Mucosa of descending colon (tissue), 3 donors: ENCODE data around the gene SERTAD3. TPM values are rescaled to one million over a fixed set of nuclear protein-coding genes. Genes with fewer than 3 reads are reported as not detected.

ENCODE experiments used
- ATAC-seq: fragments of 200-7000 bp; cut with Tn5 transposase; one replicate; pipeline ENCODE4 v1.9.1; 2020; ENCODE audit warnings: mild to moderate bottlenecking, moderate library complexity
- DNase-seq, 3 donors: peaks; one replicate each; pipeline ENCODE4 v3.0.0-alpha.2; 2020
- H3K36me3 ChIP-seq: fragments of 200-600 bp; one replicate; pipeline ENCODE4 v1.8.0; 2021; ENCODE audit warnings: low read depth, mild to moderate bottlenecking
- H3K4me1 ChIP-seq: fragments of 200-600 bp; one replicate; pipeline ENCODE4 v1.8.0; 2021; ENCODE audit warnings: low read depth, mild to moderate bottlenecking
- H3K4me3 ChIP-seq: fragments of 200-600 bp; one replicate; pipeline ENCODE4 v1.8.0; 2021; ENCODE audit warnings: mild to moderate bottlenecking
- H3K9me3 ChIP-seq: fragments of 200-600 bp; one replicate; pipeline ENCODE4 v1.8.0; 2021; ENCODE audit warnings: mild to moderate bottlenecking
- CTCF ChIP-seq: fragments of 200-600 bp; IDR thresholded peaks from one replicate; pipeline ENCODE4 v1.8.0; 2022; ENCODE audit warnings: antibody characterized with exemption, mild to moderate bottlenecking
- intact Hi-C, 2 donors: fragments of 100-400 bp; cut with DNase I in 1 of 2; cut with micrococcal nuclease in 1 of 2; formaldehyde crosslinking; loops; one replicate each; pipeline versions ENCODE4 v1.11.0 to v1.11.1; 2022; cut with DNase I, micrococcal nuclease
- total RNA-seq, 3 donors: library from RNA; stranded (reverse); fragmentation: NEBNext Ultra II Directional in 2 of 3; extraction: Animal tissue kit (Norgen Biotek cat#: 25700) in 2 of 3; gene quantifications; one replicate each; pipeline versions ENCODE4 v1.2.1 to v1.2.4, GENCODE V29; 2021 to 2023
- donor health status: DM: no; HTN: no; CAD: no; lungs with moderate emphysema.
- donor health status: DM: no; HTN: no; CAD: no.
- donor health status: DM: no; HTN: yes; CAD: no.

Gene SERTAD3
- total RNA-seq, 3 donors from 2014 or later: 39.3 to 55.4 (median 46.2) TPM

DNA sequence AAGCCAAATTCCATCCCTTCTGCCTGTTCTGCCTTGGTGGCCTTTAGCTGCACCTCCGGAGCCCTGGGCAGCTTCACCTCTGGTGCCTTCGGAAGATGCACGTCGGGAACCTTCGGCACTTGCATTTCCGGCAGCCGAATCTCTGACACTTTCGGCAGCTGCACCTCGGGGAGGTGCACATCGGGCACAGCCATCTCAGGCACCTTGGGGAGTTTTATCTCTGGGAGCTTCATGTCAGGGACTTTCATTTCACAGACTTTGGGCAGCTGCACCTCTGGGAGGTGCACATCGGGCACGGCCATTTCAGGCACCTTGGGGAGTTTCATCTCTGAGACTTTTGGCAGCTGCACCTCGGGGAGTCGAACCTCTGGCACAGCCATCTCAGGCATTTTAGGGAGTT, 48.2 kb downstream of the SERTAD3 start:
- H3K4me1 ChIP-seq: no peaks in the 10 kb centered on the region
- DNase-seq: no peak
- no peaks in the 10 kb centered on the region for H3K36me3 ChIP-seq
- no peak for TF ChIP-seq CTCF
- H3K9me3 ChIP-seq: no peaks in the 10 kb centered on the region
- intact Hi-C loops: no loop called here
- no peak overlapping the region for H3K4me3 ChIP-seq
- ATAC-seq: no peak

GRCh38 chr19:40394816-40395210, 49.3 kb downstream of the SERTAD3 start:
- TF ChIP-seq CTCF: no peak
- intact Hi-C loops: no loop called here
- Histone ChIP-seq H3K4me3 (no peak overlapping the region), H3K4me1 (no peaks in the 10 kb centered on the region), H3K9me3 (no peaks in the 10 kb centered on the region), H3K36me3 (no peaks in the 10 kb centered on the region)
- no peak for ATAC-seq
- DNase-seq: no peak

GRCh38 chr19:40393894-40394815, 50.0 kb downstream of the SERTAD3 start:
- Histone ChIP-seq H3K36me3 (no peaks in the 10 kb centered on the region), H3K4me1 (no peaks in the 10 kb centered on the region), H3K9me3 (no peaks in the 10 kb centered on the region), H3K4me3 (no peak overlapping the region)
- ATAC-seq (no peak), DNase-seq (no peak)
- intact Hi-C loops: no loop called here
- TF ChIP-seq CTCF: no peak

GRCh38 chr19:40392894-40393517, 51.1 kb downstream of the SERTAD3 start:
- H3K36me3 ChIP-seq: no peaks in the 10 kb centered on the region
- no peaks in the 10 kb centered on the region for H3K9me3 ChIP-seq
- ATAC-seq: peak; percentile 84
- no peak for TF ChIP-seq CTCF
- H3K4me3 ChIP-seq: no peak overlapping the region
- intact Hi-C loops: no loop called here
- no peaks in the 10 kb centered on the region for H3K4me1 ChIP-seq
- DNase-seq: peak in 2 of 3 donors; percentile 48 to 52

GRCh38 chr19:40392123-40392522, 52.0 kb downstream of the SERTAD3 start:
- no peaks in the 10 kb centered on the region for H3K4me1 ChIP-seq
- no peak overlapping the region for H3K4me3 ChIP-seq
- H3K9me3 ChIP-seq: no peaks in the 10 kb centered on the region
- ATAC-seq (no peak), DNase-seq (no peak)
- intact Hi-C loops: no loop called here
- TF ChIP-seq CTCF: no peak
- no peaks in the 10 kb centered on the region for H3K36me3 ChIP-seq

Other genes starting within 250 kb of the SERTAD3 start
- gene TTC9B, start 226.0 kb downstream of the SERTAD3 start, total RNA-seq: 1 to 10 TPM in 1 of 3 donors, not detected in 2; 2.0 TPM
- gene CCNP, start 217.6 kb downstream of the SERTAD3 start, total RNA-seq: under 1 TPM in 2 of 3 donors, not detected in 1; 0.34 to 0.63 TPM
- gene AKT2, start 159.0 kb downstream of the SERTAD3 start, total RNA-seq: 100 to 1,000 TPM in 2 of 3 donors, 10 to 100 TPM in 1; 98.4 to 139 (median 103) TPM
- 10 to 100 TPM; 12.1 to 21.2 (median 12.5) TPM for gene C19orf47, start 95.9 kb downstream of the SERTAD3 start, total RNA-seq
- 100 to 1,000 TPM; 120 to 158 (median 120) TPM for gene PLD3, start 95.6 kb downstream of the SERTAD3 start, total RNA-seq
- under 1 TPM in 1 of 3 donors, not detected in 2; 0.19 TPM for gene HIPK4, start 54.2 kb downstream of the SERTAD3 start, total RNA-seq
- gene PRX, start 31.0 kb downstream of the SERTAD3 start, total RNA-seq: 1 to 10 TPM; 1.1 to 6.8 (median 1.7) TPM
- gene SERTAD1, start 18.3 kb downstream of the SERTAD3 start, total RNA-seq: 10 to 100 TPM; 12.1 to 16.7 (median 14.0) TPM
- gene BLVRB, start 21.4 kb upstream of the SERTAD3 start, total RNA-seq: 10 to 100 TPM; 70.9 to 87.6 (median 76.8) TPM
- gene SPTBN4, start 22.7 kb upstream of the SERTAD3 start, total RNA-seq: 1 to 10 TPM in 1 of 3 donors, under 1 TPM in 2; 0.29 to 4.1 (median 0.82) TPM
- gene SHKBP1, start 132.5 kb upstream of the SERTAD3 start, total RNA-seq: 10 to 100 TPM; 58.1 to 70.6 (median 62.2) TPM
- gene LTBP4, start 157.0 kb upstream of the SERTAD3 start, total RNA-seq: 100 to 1,000 TPM; 141 to 244 (median 160) TPM
- gene NUMBL, start 246.3 kb upstream of the SERTAD3 start, total RNA-seq: 10 to 100 TPM; 10.2 to 39.7 (median 16.9) TPM